SJSA1 (cell line): ENCODE measurements around the gene MPHOSPH9. TPM values are rescaled to one million over a fixed set of nuclear protein-coding genes. Genes with fewer than 3 reads are reported as not detected.

Experiments used
- DNase-seq, 2 experiments: peaks; one replicate each; pipeline ENCODE4 v3.0.0-alpha.2; 2015 to 2020; ENCODE audit warnings: low spot score in 2 of 2, low read depth in 1 of 2
- H3K27ac ChIP-seq: fragments of 250-450 bp; sonication (Bioruptor Pico); 2 replicates; pipeline ENCODE4 v1.5.1; 2020; ENCODE audit warnings: mild to moderate bottlenecking, moderate library complexity
- H3K27me3 ChIP-seq: fragments of 250-450 bp; sonication (Bioruptor Pico); replicated peaks from 2 replicates; pipeline ENCODE4 v1.5.1; 2020; ENCODE audit warnings: mild to moderate bottlenecking, moderate library complexity
- H3K36me3 ChIP-seq: fragments of 250-450 bp; sonication (Bioruptor Pico); 2 replicates; pipeline ENCODE4 v1.5.1; 2020; ENCODE audit warnings: mild to moderate bottlenecking
- H3K4me1 ChIP-seq: fragments of 250-450 bp; sonication (Bioruptor Pico); replicated peaks from 2 replicates; pipeline ENCODE4 v1.6.1; 2021; ENCODE audit warnings: mild to moderate bottlenecking
- H3K4me3 ChIP-seq: fragments of 250-450 bp; sonication (Bioruptor Pico); 2 replicates; pipeline ENCODE4 v1.5.1; 2020; ENCODE audit warnings: mild to moderate bottlenecking
- H3K9me3 ChIP-seq: fragments of 250-450 bp; sonication (Bioruptor Pico); replicated peaks from 2 replicates; pipeline ENCODE4 v1.5.1; 2020; ENCODE audit warnings: mild to moderate bottlenecking
- total RNA-seq: library from RNA; depleted of rRNA; stranded (reverse); fragments of >200 nt; shearing (Covaris generic); gene quantifications from 2 replicates; pipeline ENCODE4 v1.2.3, GENCODE V29; 2014

The MPHOSPH9 gene
- total RNA-seq, 1 experiment from 2014 or later = 77.6 TPM

GRCh38 chr12:123131291-123131832, 101.6 kb downstream of the MPHOSPH9 start:
- no peak for DNase-seq
- no peaks in the 10 kb centered on the region for H3K27me3 ChIP-seq
- H3K9me3 ChIP-seq = no peaks in the 10 kb centered on the region
- no peaks in the 10 kb centered on the region for H3K36me3 ChIP-seq
- H3K27ac ChIP-seq = no peak overlapping the region
- no peak overlapping the region for H3K4me3 ChIP-seq
- no peaks in the 10 kb centered on the region; the same call in 1 of the 2 replicates for H3K4me1 ChIP-seq

GRCh38 chr12:123129621-123130020, 103.3 kb downstream of the MPHOSPH9 start:
- Histone ChIP-seq H3K27ac (no peak overlapping the region), H3K9me3 (no peaks in the 10 kb centered on the region), H3K36me3 (no peaks in the 10 kb centered on the region), H3K27me3 (no peaks in the 10 kb centered on the region), H3K4me1 (no peaks in the 10 kb centered on the region; the same call in 1 of the 2 replicates), H3K4me3 (no peak overlapping the region)
- no peak for DNase-seq

GRCh38 chr12:123127182-123127495, 105.8 kb downstream of the MPHOSPH9 start:
- Histone ChIP-seq H3K9me3 (no peaks in the 10 kb centered on the region), H3K4me3 (no peak overlapping the region), H3K4me1 (no peaks in the 10 kb centered on the region; the same call in 1 of the 2 replicates), H3K27ac (no peak overlapping the region), H3K36me3 (no peaks in the 10 kb centered on the region), H3K27me3 (no peaks in the 10 kb centered on the region)
- no peak for DNase-seq

GRCh38 chr12:123126294-123127181, 106.4 kb downstream of the MPHOSPH9 start:
- H3K4me3 ChIP-seq = no peak overlapping the region
- no peaks in the 10 kb centered on the region; the same call in 1 of the 2 replicates for H3K4me1 ChIP-seq
- H3K27ac ChIP-seq = no peak overlapping the region
- H3K9me3 ChIP-seq = no peaks in the 10 kb centered on the region
- no peaks in the 10 kb centered on the region for H3K27me3 ChIP-seq
- H3K36me3 ChIP-seq = no peaks in the 10 kb centered on the region
- no peak for DNase-seq

- Histone ChIP-seq H3K4me1 (no peaks in the 10 kb centered on the region; the same call in 1 of the 2 replicates), H3K4me3 (no peak overlapping the region), H3K9me3 (no peaks in the 10 kb centered on the region), H3K36me3 (no peaks in the 10 kb centered on the region), H3K27me3 (no peaks in the 10 kb centered on the region), H3K27ac (no peak overlapping the region)
- DNase-seq = no peak
Measured at GRCh38 chr12:123122626-123123025, 110.3 kb downstream of the MPHOSPH9 start.

GRCh38 chr12:123121670-123122069, 111.3 kb downstream of the MPHOSPH9 start:
- H3K27ac ChIP-seq = no peak overlapping the region
- no peaks in the 10 kb centered on the region for H3K9me3 ChIP-seq
- H3K4me3 ChIP-seq = no peak overlapping the region
- DNase-seq = no peak
- H3K4me1 ChIP-seq = no peaks in the 10 kb centered on the region; the same call in 1 of the 2 replicates
- no peaks in the 10 kb centered on the region for H3K27me3 ChIP-seq
- no peaks in the 10 kb centered on the region for H3K36me3 ChIP-seq

GRCh38 chr12:123120452-123121166, 112.3 kb downstream of the MPHOSPH9 start:
- no peak for DNase-seq
- Histone ChIP-seq H3K4me3 (no peak overlapping the region), H3K27ac (no peak overlapping the region), H3K9me3 (no peaks in the 10 kb centered on the region), H3K4me1 (no peaks in the 10 kb centered on the region), H3K36me3 (no peaks in the 10 kb centered on the region), H3K27me3 (no peaks in the 10 kb centered on the region)

GRCh38 chr12:123119808-123120207, 113.1 kb downstream of the MPHOSPH9 start:
- H3K4me3 ChIP-seq = no peak overlapping the region
- H3K36me3 ChIP-seq = no peaks in the 10 kb centered on the region
- DNase-seq = no peak
- H3K9me3 ChIP-seq = no peaks in the 10 kb centered on the region
- no peak overlapping the region for H3K27ac ChIP-seq
- H3K27me3 ChIP-seq = no peaks in the 10 kb centered on the region
- H3K4me1 ChIP-seq = no peaks in the 10 kb centered on the region

GRCh38 chr12:123118497-123118896, 114.4 kb downstream of the MPHOSPH9 start:
- no peak for DNase-seq
- H3K4me3 ChIP-seq = no peak overlapping the region
- H3K36me3 ChIP-seq = no peaks in the 10 kb centered on the region
- H3K9me3 ChIP-seq = no peaks in the 10 kb centered on the region
- no peaks in the 10 kb centered on the region for H3K4me1 ChIP-seq
- no peaks in the 10 kb centered on the region for H3K27me3 ChIP-seq
- H3K27ac ChIP-seq = no peak overlapping the region

- Histone ChIP-seq H3K27ac (no peak overlapping the region), H3K9me3 (no peaks in the 10 kb centered on the region), H3K4me1 (peaks cover 8% of the 10 kb centered on the region), H3K36me3 (no peaks in the 10 kb centered on the region), H3K4me3 (no peak overlapping the region), H3K27me3 (no peaks in the 10 kb centered on the region)
- no peak for DNase-seq
Measured at GRCh38 chr12:123115409-123116121, 117.4 kb downstream of the MPHOSPH9 start.

- no peaks in the 10 kb centered on the region for H3K36me3 ChIP-seq
- no peak overlapping the region for H3K27ac ChIP-seq
- no peaks in the 10 kb centered on the region for H3K9me3 ChIP-seq
- H3K4me1 ChIP-seq = peaks cover 8% of the 10 kb centered on the region
- H3K4me3 ChIP-seq = no peak overlapping the region
- no peaks in the 10 kb centered on the region for H3K27me3 ChIP-seq
- DNase-seq = no peak
Measured at GRCh38 chr12:123114304-123115083, 118.4 kb downstream of the MPHOSPH9 start.

- Histone ChIP-seq H3K27ac (no peak overlapping the region), H3K4me1 (peaks cover 8% of the 10 kb centered on the region), H3K9me3 (no peaks in the 10 kb centered on the region), H3K27me3 (no peaks in the 10 kb centered on the region), H3K4me3 (no peak overlapping the region), H3K36me3 (no peaks in the 10 kb centered on the region)
- DNase-seq = no peak
Measured at GRCh38 chr12:123113026-123113425, 119.9 kb downstream of the MPHOSPH9 start.
